ENCODE results near the gene MAL. TPM values are rescaled to one million over a fixed set of nuclear protein-coding genes. Genes with fewer than 3 reads are reported as not detected.

Gene MAL
- total RNA-seq, 2 experiments from 2014 or later = 35.4 to 43.3 TPM

GRCh38 chr2:95042472-95043271 is 17.2 kb downstream of the MAL start:
- no peaks in the 10 kb centered on the region for H3K27me3 Mint-ChIP-seq
- H3K27ac Mint-ChIP-seq = no peak overlapping the region
- peaks cover 17% of the 10 kb centered on the region for H3K9me3 Mint-ChIP-seq (ENCODE audit: low read depth)
- peak; percentile 21 for ATAC-seq
- ChIA-PET POLR2A (no interaction called here), CTCF (interaction anchor here (0.8 to 6.2 kb wide), 7 partner anchors 9 to 36 kb away, joined by 3 to 53 read pairs (median 7); partner anchors contain the start of gene MAL)
- intact Hi-C loops (cut with DNase I, micrococcal nuclease) = loop anchor here (2.0 to 5.0 kb wide), 2 partner anchors 32 to 35 kb away; no protein-coding TSS in a partner anchor
- H3K4me3 Mint-ChIP-seq = no peak overlapping the region
- H3K4me1 Mint-ChIP-seq = peaks cover 72% of the 10 kb centered on the region
- H3K36me3 Mint-ChIP-seq (ENCODE audit: low read depth) = peaks cover 9% of the 10 kb centered on the region
- no peak for DNase-seq

DNA sequence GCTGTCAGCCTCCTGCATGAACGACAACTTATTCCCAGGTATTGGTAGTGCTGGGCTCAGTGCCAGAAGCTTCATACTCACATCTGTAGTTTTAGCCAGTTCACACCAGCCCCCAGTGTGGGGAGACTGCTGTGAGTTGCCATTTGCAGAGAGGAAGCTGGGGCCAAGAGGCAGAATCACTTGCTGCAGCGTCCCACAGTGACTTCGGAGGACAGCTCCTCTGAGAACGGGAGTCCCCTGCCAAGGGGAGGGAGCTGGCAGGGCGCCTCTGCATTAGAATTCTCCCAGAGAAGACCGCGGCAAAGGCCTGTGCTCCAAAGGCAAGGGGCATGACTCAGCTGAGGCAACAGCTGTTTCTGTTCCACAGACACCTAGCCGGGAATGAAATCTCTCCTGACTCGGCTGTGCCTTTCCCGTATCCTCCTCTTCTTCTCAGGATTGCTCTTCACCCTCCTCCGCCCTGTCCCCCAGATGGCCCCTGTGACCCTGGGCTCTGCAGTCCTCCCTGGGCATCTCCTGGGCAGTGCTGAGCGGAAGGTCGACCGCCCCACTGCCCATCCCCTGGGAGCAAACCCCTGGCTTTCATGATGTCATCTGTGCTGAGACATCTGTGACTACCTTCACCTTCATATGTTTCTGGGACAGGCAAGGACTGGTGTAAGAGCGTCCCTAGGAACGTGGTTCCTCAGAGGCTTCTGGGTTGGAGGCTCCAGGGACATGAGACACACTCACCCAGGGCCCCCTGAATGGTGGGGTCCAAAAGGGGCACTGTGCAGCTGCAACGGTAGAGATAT is 18.0 kb downstream of the MAL start:
- Mint-ChIP-seq H3K9me3 (ENCODE audit: low read depth) (peaks cover 9% of the 10 kb centered on the region), H3K27me3 (no peaks in the 10 kb centered on the region), H3K4me3 (no peak overlapping the region), H3K4me1 (peaks cover 63% of the 10 kb centered on the region), H3K36me3 (ENCODE audit: low read depth) (peaks cover 2% of the 10 kb centered on the region), H3K27ac (no peak overlapping the region)
- intact Hi-C loops (cut with DNase I, micrococcal nuclease) = loop anchor here (2.0 to 5.0 kb wide), 2 partner anchors 31 to 34 kb away; no protein-coding TSS in a partner anchor
- peak; percentile 81 for DNase-seq
- CTCF ChIA-PET = interaction anchor here (0.8 to 6.2 kb wide), 8 partner anchors 10 to 35 kb away, joined by 3 to 53 read pairs (median 6); partner anchors contain the start of gene MAL
- ATAC-seq = peak; percentile 73
- POLR2A ChIA-PET = no interaction called here

- H3K9me3 Mint-ChIP-seq (ENCODE audit: low read depth) = no peaks in the 10 kb centered on the region
- peaks cover 3% of the 10 kb centered on the region for H3K36me3 Mint-ChIP-seq (ENCODE audit: low read depth)
- no peaks in the 10 kb centered on the region for H3K27me3 Mint-ChIP-seq
- H3K4me1 Mint-ChIP-seq = peaks cover 55% of the 10 kb centered on the region
- no peak for ATAC-seq
- ChIA-PET POLR2A (no interaction called here), CTCF (interaction anchor here (0.5 to 6.2 kb wide), 5 partner anchors 11 to 34 kb away, joined by 3 to 53 read pairs (median 4); partner anchors contain the start of gene MAL)
- H3K27ac Mint-ChIP-seq = no peak overlapping the region
- intact Hi-C loops (cut with DNase I, micrococcal nuclease) = loop anchor here in 1 of 2 experiments (5.0 kb wide), 1 partner anchor 33 kb away; no protein-coding TSS in a partner anchor
- DNase-seq = no peak
- no peak overlapping the region for H3K4me3 Mint-ChIP-seq
Measured at GRCh38 chr2:95044601-95045000, 19.1 kb downstream of the MAL start.

GRCh38 chr2:95046371-95047112 is 21.0 kb downstream of the MAL start:
- Mint-ChIP-seq H3K4me1 (peaks cover 57% of the 10 kb centered on the region), H3K4me3 (no peak overlapping the region), H3K27me3 (no peaks in the 10 kb centered on the region), H3K27ac (peak overlapping the region; percentile 67), H3K9me3 (ENCODE audit: low read depth) (no peaks in the 10 kb centered on the region), H3K36me3 (ENCODE audit: low read depth) (peaks cover 10% of the 10 kb centered on the region)
- ATAC-seq = no peak
- DNase-seq = no peak
- POLR2A ChIA-PET = no interaction called here
- CTCF ChIA-PET = no interaction called here
- intact Hi-C loops (cut with DNase I, micrococcal nuclease) = no loop called here

- CTCF ChIA-PET = interaction anchor here (1.2 kb wide), 1 partner anchor 16 kb away, joined by 3 read pairs; no protein-coding TSS in a partner anchor
- no peak for DNase-seq
- POLR2A ChIA-PET = no interaction called here
- Mint-ChIP-seq H3K4me3 (no peak overlapping the region), H3K4me1 (peaks cover 56% of the 10 kb centered on the region), H3K36me3 (ENCODE audit: low read depth) (peaks cover 14% of the 10 kb centered on the region), H3K9me3 (ENCODE audit: low read depth) (no peaks in the 10 kb centered on the region), H3K27me3 (no peaks in the 10 kb centered on the region), H3K27ac (no peak overlapping the region)
- no peak for ATAC-seq
- intact Hi-C loops (cut with DNase I, micrococcal nuclease) = no loop called here
Measured at GRCh38 chr2:95047629-95048510, 22.4 kb downstream of the MAL start.

DNA sequence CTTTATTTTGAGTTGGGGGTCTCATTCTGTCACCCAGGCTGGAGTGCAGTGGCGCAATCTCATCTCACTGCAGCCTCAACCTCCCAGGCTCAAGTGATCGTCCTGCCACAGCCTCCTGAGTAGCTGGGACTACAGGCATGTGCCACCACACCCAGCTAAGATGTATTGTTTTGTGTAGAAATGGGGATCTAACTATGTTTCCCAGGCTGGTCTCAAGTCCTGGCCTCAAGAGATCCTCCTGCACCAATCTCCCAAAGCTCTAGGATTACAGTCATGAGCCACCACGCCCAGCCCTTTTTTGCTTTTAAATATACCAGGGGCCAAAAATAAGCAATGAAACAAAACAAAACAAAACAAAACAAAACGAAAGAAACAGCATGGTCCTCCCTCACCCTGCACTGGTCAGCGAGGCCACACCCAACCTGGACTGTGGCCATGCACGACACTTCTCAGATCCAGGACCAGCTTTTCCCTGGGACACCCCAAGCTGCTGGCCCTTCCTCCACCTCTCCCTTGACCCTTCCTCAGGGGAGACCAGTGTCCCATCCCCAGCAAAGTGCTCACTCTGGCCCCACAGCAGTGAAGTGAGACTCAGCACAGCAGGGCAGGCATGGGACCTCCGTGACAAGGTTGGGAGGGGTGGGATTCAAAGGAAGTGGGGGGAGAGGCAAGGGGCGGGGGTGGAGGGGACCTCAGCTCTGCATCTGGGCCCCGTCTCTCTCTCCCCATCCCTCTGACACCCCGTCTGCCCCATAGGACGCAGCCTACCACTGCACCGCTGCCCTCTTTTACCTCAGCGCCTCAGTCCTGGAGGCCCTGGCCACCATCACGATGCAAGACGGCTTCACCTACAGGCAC is 23.5 kb downstream of the MAL start:
- intact Hi-C loops (cut with DNase I, micrococcal nuclease) = no loop called here
- Mint-ChIP-seq H3K27me3 (no peaks in the 10 kb centered on the region), H3K27ac (no peak overlapping the region), H3K9me3 (ENCODE audit: low read depth) (no peaks in the 10 kb centered on the region), H3K4me3 (no peak overlapping the region), H3K36me3 (ENCODE audit: low read depth) (peaks cover 16% of the 10 kb centered on the region), H3K4me1 (peaks cover 54% of the 10 kb centered on the region)
- ChIA-PET CTCF (interaction anchor here (1.2 kb wide), 1 partner anchor 17 kb away, joined by 3 read pairs; no protein-coding TSS in a partner anchor), POLR2A (no interaction called here)
- ATAC-seq = no peak
- DNase-seq = no peak

GRCh38 chr2:95049683-95049955 is 24.1 kb downstream of the MAL start:
- Mint-ChIP-seq H3K4me1 (peaks cover 58% of the 10 kb centered on the region), H3K36me3 (ENCODE audit: low read depth) (peaks cover 19% of the 10 kb centered on the region), H3K9me3 (ENCODE audit: low read depth) (no peaks in the 10 kb centered on the region), H3K27me3 (no peaks in the 10 kb centered on the region), H3K4me3 (no peak overlapping the region), H3K27ac (no peak overlapping the region)
- CTCF ChIA-PET = interaction anchor here (1.0 to 1.4 kb wide), 2 partner anchors 8 to 26 kb away, joined by 3 to 5 read pairs; no protein-coding TSS in a partner anchor
- intact Hi-C loops (cut with DNase I, micrococcal nuclease) = no loop called here
- ATAC-seq (no peak), DNase-seq (no peak)
- POLR2A ChIA-PET = no interaction called here

- H3K36me3 Mint-ChIP-seq (ENCODE audit: low read depth) = peaks cover 19% of the 10 kb centered on the region
- ChIA-PET CTCF (interaction anchor here (0.5 to 1.4 kb wide), 4 partner anchors 8 to 26 kb away, joined by 3 to 5 read pairs (median 3); no protein-coding TSS in a partner anchor), POLR2A (no interaction called here)
- H3K27ac Mint-ChIP-seq = no peak overlapping the region
- no peaks in the 10 kb centered on the region for H3K27me3 Mint-ChIP-seq
- H3K4me3 Mint-ChIP-seq = no peak overlapping the region
- no peaks in the 10 kb centered on the region for H3K9me3 Mint-ChIP-seq (ENCODE audit: low read depth)
- intact Hi-C loops (cut with DNase I, micrococcal nuclease) = loop anchor here in 1 of 2 experiments (2.0 kb wide), 1 partner anchor 27 kb away; no protein-coding TSS in a partner anchor
- ATAC-seq (no peak), DNase-seq (no peak)
- H3K4me1 Mint-ChIP-seq = peaks cover 61% of the 10 kb centered on the region
Measured at GRCh38 chr2:95049961-95050360, 24.5 kb downstream of the MAL start.

- intact Hi-C loops (cut with DNase I, micrococcal nuclease) = loop anchor here in 1 of 2 experiments (2.0 kb wide), 1 partner anchor 26 kb away; no protein-coding TSS in a partner anchor
- ATAC-seq (peak; percentile 56), DNase-seq (no peak)
- H3K27me3 Mint-ChIP-seq = no peaks in the 10 kb centered on the region
- H3K4me1 Mint-ChIP-seq = peaks cover 66% of the 10 kb centered on the region
- CTCF ChIA-PET = interaction anchor here (0.5 to 7.2 kb wide), 7 partner anchors 9 to 65 kb away, joined by 3 to 89 read pairs (median 3); partner anchors contain the start of gene MAL
- H3K36me3 Mint-ChIP-seq (ENCODE audit: low read depth) = peaks cover 19% of the 10 kb centered on the region
- H3K4me3 Mint-ChIP-seq = no peak overlapping the region
- H3K9me3 Mint-ChIP-seq (ENCODE audit: low read depth) = no peaks in the 10 kb centered on the region
- POLR2A ChIA-PET = no interaction called here
- H3K27ac Mint-ChIP-seq = peak overlapping the region; percentile 40
Measured at GRCh38 chr2:95050385-95051300, 25.1 kb downstream of the MAL start.
